ENCODE measurements around the gene SULT1A1. TPM values are rescaled to one million over a fixed set of nuclear protein-coding genes. Genes with fewer than 3 reads are reported as not detected.

SULT1A1 gene
- polyA plus RNA-seq, 3 donors: 96.3 to 362 (median 320) TPM

DNA sequence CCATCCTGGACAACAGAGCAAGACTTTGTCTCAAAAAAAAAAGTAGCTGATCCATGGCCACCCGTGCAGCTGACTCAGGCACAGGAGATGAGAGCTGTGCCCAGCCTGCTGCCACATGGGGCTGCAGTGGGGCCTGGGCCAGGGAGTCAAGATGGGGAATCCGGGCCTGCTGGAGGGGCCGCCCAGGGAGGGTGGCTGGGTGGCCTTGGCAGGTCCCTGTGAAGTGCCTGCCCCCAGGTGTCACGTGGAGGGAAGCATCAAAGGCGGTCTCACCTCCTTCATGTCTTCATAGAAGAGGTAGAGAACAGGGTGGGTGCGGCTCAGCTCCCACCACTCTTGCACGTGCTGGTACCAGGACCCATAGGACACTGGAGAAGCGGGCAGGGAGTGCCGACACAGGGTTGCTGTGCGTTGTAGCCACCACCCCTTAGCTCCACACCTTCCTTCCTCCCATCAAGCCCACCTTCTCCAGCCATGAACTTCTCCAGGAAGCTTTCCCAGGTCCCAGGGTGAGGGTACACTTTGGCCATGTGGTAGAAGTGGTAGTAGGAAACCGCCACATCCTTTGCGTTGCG lies 16.8 kb downstream of the SULT1A1 start:
- H3K4me2 ChIP-seq (replicated peaks; ENCODE audit: extremely low read depth, low read length, poor library complexity, severe bottlenecking): no peak overlapping the region

DNA sequence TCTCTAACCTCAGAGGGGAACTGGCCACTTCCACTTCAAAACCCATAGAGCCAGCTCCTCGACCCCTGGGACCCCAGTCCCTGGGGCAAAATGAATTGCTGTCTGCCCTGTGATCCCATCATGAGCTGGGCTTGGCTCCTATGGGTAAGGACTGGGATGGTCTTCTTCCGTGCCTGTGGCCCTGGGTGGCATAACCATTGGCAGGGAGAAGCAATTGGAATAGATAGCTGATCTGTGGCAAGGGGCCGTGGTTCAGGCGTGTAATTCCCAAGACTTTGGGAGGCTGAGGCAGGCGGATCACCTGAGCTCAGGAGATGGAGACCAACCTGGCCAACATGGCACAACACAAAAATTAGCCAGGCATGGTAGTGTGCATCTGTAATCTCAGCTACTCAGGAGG lies 17.3 kb downstream of the SULT1A1 start:
- no peak overlapping the region for H3K4me3 Mint-ChIP-seq
- H3K36me3 Mint-ChIP-seq: peaks cover 51 to 56% of the 10 kb centered on the region in 2 donors
- H3K27ac Mint-ChIP-seq: no peak overlapping the region
- Histone ChIP-seq H3K4me2 (replicated peaks; ENCODE audit: extremely low read depth, low read length, poor library complexity, severe bottlenecking) (no peak overlapping the region), H3K4me3 (replicated peaks in 1 of 3; ENCODE audit: low read depth in 2 of 3, low read length in 3 of 3) (no peak overlapping the region), H3K36me3 (replicated peaks in 1 of 2; ENCODE audit: control insufficient read depth in 1 of 2, insufficient read depth in 2 of 2, low read length in 2 of 2) (peaks cover 36 to 51% of the 10 kb centered on the region in 2 donors), H2AFZ (ENCODE audit: insufficient read depth, low read depth, low read length, poor library complexity, severe bottlenecking) (no peak overlapping the region), H3K27ac (ENCODE audit: low read depth in 1 of 2, low read length in 2 of 2) (no peak overlapping the region), H3K9me3 (replicated peaks in 1 of 2; ENCODE audit: control insufficient read depth in 1 of 2, insufficient read depth in 1 of 2, low read length in 2 of 2) (no peaks in the 10 kb centered on the region), H3K9ac (ENCODE audit: insufficient read depth, low read length, poor library complexity, severe bottlenecking) (no peak overlapping the region), H3K27me3 (ENCODE audit: control insufficient read depth in 2 of 2, insufficient read depth in 2 of 2, low read length in 2 of 2) (no peaks in the 10 kb centered on the region), H3K79me2 (ENCODE audit: insufficient read depth, low read length) (no peaks in the 10 kb centered on the region), H4K20me1 (ENCODE audit: insufficient read depth, low read length) (no peaks in the 10 kb centered on the region), H3K4me1 (ENCODE audit: control insufficient read depth in 1 of 2, insufficient read depth in 2 of 2, low read length in 2 of 2) (peaks cover 12 to 15% of the 10 kb centered on the region in 2 donors)
- H3K9me3 Mint-ChIP-seq: no peaks in the 10 kb centered on the region
- DNase-seq: no peak
- WGBS (ENCODE audit: insufficient coverage): 90% methylated on average over 4 of the region's 5 CpGs
- TF ChIP-seq, protein P1, sequence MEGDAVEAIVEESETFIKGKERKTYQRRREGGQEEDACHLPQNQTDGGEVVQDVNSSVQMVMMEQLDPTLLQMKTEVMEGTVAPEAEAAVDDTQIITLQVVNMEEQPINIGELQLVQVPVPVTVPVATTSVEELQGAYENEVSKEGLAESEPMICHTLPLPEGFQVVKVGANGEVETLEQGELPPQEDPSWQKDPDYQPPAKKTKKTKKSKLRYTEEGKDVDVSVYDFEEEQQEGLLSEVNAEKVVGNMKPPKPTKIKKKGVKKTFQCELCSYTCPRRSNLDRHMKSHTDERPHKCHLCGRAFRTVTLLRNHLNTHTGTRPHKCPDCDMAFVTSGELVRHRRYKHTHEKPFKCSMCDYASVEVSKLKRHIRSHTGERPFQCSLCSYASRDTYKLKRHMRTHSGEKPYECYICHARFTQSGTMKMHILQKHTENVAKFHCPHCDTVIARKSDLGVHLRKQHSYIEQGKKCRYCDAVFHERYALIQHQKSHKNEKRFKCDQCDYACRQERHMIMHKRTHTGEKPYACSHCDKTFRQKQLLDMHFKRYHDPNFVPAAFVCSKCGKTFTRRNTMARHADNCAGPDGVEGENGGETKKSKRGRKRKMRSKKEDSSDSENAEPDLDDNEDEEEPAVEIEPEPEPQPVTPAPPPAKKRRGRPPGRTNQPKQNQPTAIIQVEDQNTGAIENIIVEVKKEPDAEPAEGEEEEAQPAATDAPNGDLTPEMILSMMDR (IDR thresholded peaks at IDR 0.05): no peak
- intact Hi-C loops (cut with micrococcal nuclease): no loop called here
- peaks cover 0 to 4% (median 3%) of the 10 kb centered on the region in 3 donors for H3K27me3 Mint-ChIP-seq (ENCODE audit: low read depth in 3 of 3)
- H3K4me1 Mint-ChIP-seq: peaks cover 14% of the 10 kb centered on the region

More for the DNA sequence above, 16.8 kb downstream of the SULT1A1 start:
- H3K4me3 Mint-ChIP-seq: no peak overlapping the region
- Histone ChIP-seq H3K27ac (ENCODE audit: low read depth in 1 of 2, low read length in 2 of 2) (no peak overlapping the region), H3K4me3 (replicated peaks in 1 of 3; ENCODE audit: low read depth in 2 of 3, low read length in 3 of 3) (no peak overlapping the region), H2AFZ (ENCODE audit: insufficient read depth, low read depth, low read length, poor library complexity, severe bottlenecking) (no peak overlapping the region), H3K9ac (ENCODE audit: insufficient read depth, low read length, poor library complexity, severe bottlenecking) (no peak overlapping the region), H3K4me1 (ENCODE audit: control insufficient read depth in 1 of 2, insufficient read depth in 2 of 2, low read length in 2 of 2) (peaks cover 18 to 20% of the 10 kb centered on the region in 2 donors), H3K36me3 (replicated peaks in 1 of 2; ENCODE audit: control insufficient read depth in 1 of 2, insufficient read depth in 2 of 2, low read length in 2 of 2) (peaks cover 35 to 45% of the 10 kb centered on the region in 2 donors), H3K27me3 (ENCODE audit: control insufficient read depth in 2 of 2, insufficient read depth in 2 of 2, low read length in 2 of 2) (no peaks in the 10 kb centered on the region), H3K9me3 (replicated peaks in 1 of 2; ENCODE audit: control insufficient read depth in 1 of 2, insufficient read depth in 1 of 2, low read length in 2 of 2) (no peaks in the 10 kb centered on the region), H3K79me2 (ENCODE audit: insufficient read depth, low read length) (no peaks in the 10 kb centered on the region), H4K20me1 (ENCODE audit: insufficient read depth, low read length) (no peaks in the 10 kb centered on the region)
- no peak for DNase-seq
- TF ChIP-seq, protein P1 (IDR thresholded peaks at IDR 0.05): no peak
- H3K27me3 Mint-ChIP-seq (ENCODE audit: low read depth in 3 of 3): peaks cover 0 to 4% (median 3%) of the 10 kb centered on the region in 3 donors
- peaks cover 50 to 51% of the 10 kb centered on the region in 2 donors for H3K36me3 Mint-ChIP-seq
- H3K27ac Mint-ChIP-seq: no peak overlapping the region
- intact Hi-C loops (cut with micrococcal nuclease): no loop called here
- WGBS (ENCODE audit: insufficient coverage): 91% methylated on average over 11 of the region's 13 CpGs
- H3K4me1 Mint-ChIP-seq: peaks cover 19% of the 10 kb centered on the region
- no peaks in the 10 kb centered on the region for H3K9me3 Mint-ChIP-seq

All from CD14-positive monocyte (primary cell).